AG09319 (cell line): ENCODE results near the gene GAGE1.

Experiments
- DNase-seq: peaks from one replicate; pipeline ENCODE4 v3.0.0-alpha.2; 2010; ENCODE audit warnings: low read depth; ENCODE audit errors: extremely low read depth
- TF ChIP-seq, protein P1 (sequence below): IDR thresholded peaks from 2 replicates; pipeline ENCODE4 v1.5.1; 2011; ENCODE audit warnings: low read depth, mild to moderate bottlenecking, inconsistent platforms, low read length, moderate library complexity

Gene GAGE1

DNA sequence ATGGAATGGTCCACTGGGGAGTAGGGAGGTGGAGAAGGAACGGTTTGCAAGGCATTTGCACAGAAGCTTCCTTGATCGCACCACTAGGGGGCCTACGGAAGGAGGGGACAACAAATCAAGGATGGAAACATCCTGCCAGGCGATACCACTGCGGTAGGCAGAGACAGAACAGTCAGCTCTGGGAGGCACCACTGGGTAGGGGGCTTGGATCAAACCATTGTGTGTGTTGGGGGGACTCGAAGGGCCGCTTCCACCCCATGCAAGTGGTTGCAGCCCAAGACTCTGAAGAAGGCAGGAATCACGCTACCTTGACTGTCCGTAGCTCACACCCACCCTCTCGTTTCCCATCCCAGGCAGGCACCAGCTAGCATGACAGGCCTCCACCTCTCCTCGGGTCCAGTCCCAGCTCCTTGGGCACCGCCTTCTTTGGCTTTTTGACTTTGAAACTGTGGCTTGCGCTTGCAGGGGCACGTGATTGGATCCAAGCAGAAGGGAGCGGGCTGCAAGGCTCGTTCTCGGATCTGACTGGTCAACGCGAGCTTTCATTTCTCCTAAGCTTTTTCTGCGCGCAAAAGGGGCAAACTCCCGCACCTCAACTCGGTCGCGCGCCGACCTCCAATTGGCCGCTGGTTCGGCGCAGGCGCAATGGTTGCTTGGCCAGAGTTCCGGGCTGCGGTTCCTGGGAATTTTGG is 28.4 kb downstream of the GAGE1 start:
- TF ChIP-seq, protein P1, sequence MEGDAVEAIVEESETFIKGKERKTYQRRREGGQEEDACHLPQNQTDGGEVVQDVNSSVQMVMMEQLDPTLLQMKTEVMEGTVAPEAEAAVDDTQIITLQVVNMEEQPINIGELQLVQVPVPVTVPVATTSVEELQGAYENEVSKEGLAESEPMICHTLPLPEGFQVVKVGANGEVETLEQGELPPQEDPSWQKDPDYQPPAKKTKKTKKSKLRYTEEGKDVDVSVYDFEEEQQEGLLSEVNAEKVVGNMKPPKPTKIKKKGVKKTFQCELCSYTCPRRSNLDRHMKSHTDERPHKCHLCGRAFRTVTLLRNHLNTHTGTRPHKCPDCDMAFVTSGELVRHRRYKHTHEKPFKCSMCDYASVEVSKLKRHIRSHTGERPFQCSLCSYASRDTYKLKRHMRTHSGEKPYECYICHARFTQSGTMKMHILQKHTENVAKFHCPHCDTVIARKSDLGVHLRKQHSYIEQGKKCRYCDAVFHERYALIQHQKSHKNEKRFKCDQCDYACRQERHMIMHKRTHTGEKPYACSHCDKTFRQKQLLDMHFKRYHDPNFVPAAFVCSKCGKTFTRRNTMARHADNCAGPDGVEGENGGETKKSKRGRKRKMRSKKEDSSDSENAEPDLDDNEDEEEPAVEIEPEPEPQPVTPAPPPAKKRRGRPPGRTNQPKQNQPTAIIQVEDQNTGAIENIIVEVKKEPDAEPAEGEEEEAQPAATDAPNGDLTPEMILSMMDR, result no peak
- no peak for DNase-seq

DNA sequence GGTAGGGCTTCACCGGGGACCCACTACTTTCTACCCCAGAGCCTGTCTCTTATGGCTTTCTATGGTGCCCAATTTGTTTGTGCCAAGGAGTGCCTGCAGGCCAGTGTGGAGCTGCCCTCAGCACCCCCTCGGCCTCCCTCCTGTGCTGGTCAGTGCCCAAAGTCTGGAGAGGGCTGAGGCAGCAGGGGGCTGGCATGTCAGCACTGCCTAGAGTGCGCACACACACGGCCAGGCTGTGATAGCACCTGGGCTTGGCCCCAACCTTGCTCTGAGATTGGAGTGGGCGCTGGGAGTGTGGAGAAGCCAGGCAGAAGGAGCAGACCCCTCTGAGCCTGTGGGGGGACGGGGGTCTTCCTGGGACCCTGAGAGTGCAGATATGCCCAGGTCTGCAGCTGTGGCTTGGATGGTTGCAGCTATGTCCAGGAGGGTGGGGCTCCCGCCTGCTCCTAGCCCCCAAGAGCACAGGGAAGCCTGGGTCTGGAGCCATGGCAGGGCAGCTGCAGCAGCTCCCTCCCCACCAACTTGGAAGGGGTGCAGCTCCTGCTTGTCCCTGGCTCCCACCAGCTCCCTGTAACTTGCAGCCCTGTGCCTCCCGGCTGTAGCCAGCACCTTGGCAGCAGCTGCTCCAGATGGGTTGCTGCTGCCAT is 46.3 kb downstream of the GAGE1 start:
- no peak for DNase-seq
- TF ChIP-seq, protein P1, result no peak

DNA sequence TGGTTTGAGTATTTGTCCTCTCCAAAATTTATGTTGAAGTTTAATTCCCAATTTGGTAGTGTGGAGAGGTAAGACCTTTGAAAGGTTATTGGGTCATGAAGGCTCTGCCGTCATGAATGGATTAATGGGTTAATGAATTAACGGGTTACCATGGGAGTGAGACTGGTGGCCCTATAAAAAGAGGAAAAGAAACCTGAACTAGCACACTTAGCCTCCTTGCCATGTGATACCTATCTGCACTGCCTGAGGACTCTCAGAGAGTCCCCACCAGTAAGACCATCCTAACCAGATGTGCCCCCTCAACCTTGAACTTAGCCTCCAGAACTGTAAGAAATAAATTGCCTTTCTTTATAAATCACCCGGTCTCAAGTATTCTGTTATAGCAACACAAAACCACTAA is 57.7 kb downstream of the GAGE1 start:
- DNase-seq, result no peak
- TF ChIP-seq, protein P1, result no peak
